Gastroesophageal sphincter (tissue), 4 donors: ENCODE data around the gene SELENOK. TPM values are rescaled to one million over a fixed set of nuclear protein-coding genes. Genes with fewer than 3 reads are reported as not detected.
A peak's percentile ranks its signal among the peaks of the same experiment; 100 is the strongest.
"Not testable (repeated sequence)": the region's sequence is repeated elsewhere in the genome, so short reads cannot be mapped to it uniquely, and the experiment has no call there.

Source experiments
- ATAC-seq: fragments of 150-250 bp; one replicate; pipeline ENCODE4 v1.9.1; 2016; ENCODE audit warnings: mild to moderate bottlenecking, moderate library complexity
- H3K27ac ChIP-seq, 4 donors: fragments of 200-600 bp; sonication (generic) in 3 of 4; 1 replicate in 3 of 4; 2 replicates in 1 of 4; pipeline ENCODE4 v1.5.1; 2016 to 2019
- H3K27me3 ChIP-seq: fragments of 200-600 bp; sonication (generic); one replicate; pipeline ENCODE4 v1.5.1; 2019
- H3K36me3 ChIP-seq, 2 donors: fragments of 200-600 bp; sonication (generic); one replicate each; pipeline ENCODE4 v1.5.1; 2019; ENCODE audit warnings: control low read depth in 1 of 2
- H3K4me1 ChIP-seq, 3 donors: fragments of 200-600 bp; sonication (generic); 1 replicate in 2 of 3; 2 replicates in 1 of 3; pipeline ENCODE4 v1.5.1; 2016 to 2019; ENCODE audit warnings: control low read depth in 2 of 3
- H3K4me3 ChIP-seq, 2 donors: fragments of 200-600 bp; sonication (generic); one replicate each; pipeline ENCODE4 v1.5.1; 2019; ENCODE audit warnings: mild to moderate bottlenecking in 1 of 2, moderate library complexity in 1 of 2
- H3K9me3 ChIP-seq, 3 donors: fragments of 200-600 bp; sonication (generic); one replicate each; pipeline ENCODE4 v1.5.1; 2017 to 2019; ENCODE audit warnings: control low read depth in 2 of 3
- EP300 ChIP-seq: sonication (generic); formaldehyde crosslinking; IDR thresholded peaks from one replicate; pipeline ENCODE4 v1.6.1; 2017; ENCODE audit warnings: antibody characterized with exemption, mild to moderate bottlenecking
- POLR2A ChIP-seq, 2 donors: fragments of 450-650 bp; IDR thresholded peaks; one replicate each; pipeline ENCODE4 v1.6.1; 2017; ENCODE audit warnings: antibody characterized with exemption in 2 of 2, mild to moderate bottlenecking in 2 of 2, moderate library complexity in 1 of 2
- POLR2AphosphoS5 ChIP-seq: sonication (generic); formaldehyde crosslinking; IDR thresholded peaks from one replicate; pipeline ENCODE4 v1.6.1; 2017; ENCODE audit warnings: antibody characterized with exemption
- WGBS, 2 donors: methylation state at CpG; one replicate each; pipeline ENCODE4 v1.1.5; 2018; ENCODE audit warnings: low coverage in 1 of 2; 5-methylcytosine and 5-hydroxymethylcytosine counted together
- total RNA-seq, 4 donors: library from RNA; depleted of rRNA; stranded (reverse); fragments of >200 nt; gene quantifications; one replicate each; pipeline ENCODE4 v1.1.0, GENCODE V29; 2016
- TF ChIP-seq, protein P1 (sequence below), 4 experiments: fragments of 200-600 bp in 2 of 4; fragments of 450-650 bp in 2 of 4; sonication (generic) in 1 of 4; IDR thresholded peaks; one replicate each; pipeline ENCODE4 v1.5.1; 2017 to 2019; ENCODE audit warnings: antibody characterized with exemption in 4 of 4, mild to moderate bottlenecking in 2 of 4, moderate library complexity in 2 of 4

The SELENOK gene
- total RNA-seq, 4 donors from 2014 or later: 42.2 to 76.7 (median 63.4) TPM

DNA sequence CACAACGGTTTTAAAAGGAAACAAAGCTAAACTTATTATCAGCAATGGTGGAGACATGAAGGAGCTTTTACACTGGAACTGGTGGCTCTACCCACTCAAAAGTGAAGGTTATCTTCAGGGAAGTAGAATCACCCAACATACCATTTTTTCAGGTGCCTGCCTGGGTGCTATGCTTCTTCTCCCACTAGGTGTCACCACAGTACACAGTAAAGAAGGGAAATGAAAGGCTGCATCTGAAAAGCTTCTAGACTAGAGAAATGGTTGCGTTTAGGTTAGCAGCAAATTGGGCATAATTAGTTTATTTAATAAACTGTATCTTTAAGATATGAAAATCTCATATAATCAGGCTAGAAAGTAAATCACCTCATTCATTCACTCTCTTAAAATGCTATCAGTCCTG, 47.0 kb upstream of the SELENOK start:
- 6% methylated on average over 2 of the region's 2 CpGs for WGBS, 2 donors
- no peaks in the 10 kb centered on the region for H3K36me3 ChIP-seq
- no peak overlapping the region for H3K4me3 ChIP-seq
- TF ChIP-seq, protein P1, sequence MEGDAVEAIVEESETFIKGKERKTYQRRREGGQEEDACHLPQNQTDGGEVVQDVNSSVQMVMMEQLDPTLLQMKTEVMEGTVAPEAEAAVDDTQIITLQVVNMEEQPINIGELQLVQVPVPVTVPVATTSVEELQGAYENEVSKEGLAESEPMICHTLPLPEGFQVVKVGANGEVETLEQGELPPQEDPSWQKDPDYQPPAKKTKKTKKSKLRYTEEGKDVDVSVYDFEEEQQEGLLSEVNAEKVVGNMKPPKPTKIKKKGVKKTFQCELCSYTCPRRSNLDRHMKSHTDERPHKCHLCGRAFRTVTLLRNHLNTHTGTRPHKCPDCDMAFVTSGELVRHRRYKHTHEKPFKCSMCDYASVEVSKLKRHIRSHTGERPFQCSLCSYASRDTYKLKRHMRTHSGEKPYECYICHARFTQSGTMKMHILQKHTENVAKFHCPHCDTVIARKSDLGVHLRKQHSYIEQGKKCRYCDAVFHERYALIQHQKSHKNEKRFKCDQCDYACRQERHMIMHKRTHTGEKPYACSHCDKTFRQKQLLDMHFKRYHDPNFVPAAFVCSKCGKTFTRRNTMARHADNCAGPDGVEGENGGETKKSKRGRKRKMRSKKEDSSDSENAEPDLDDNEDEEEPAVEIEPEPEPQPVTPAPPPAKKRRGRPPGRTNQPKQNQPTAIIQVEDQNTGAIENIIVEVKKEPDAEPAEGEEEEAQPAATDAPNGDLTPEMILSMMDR (IDR thresholded peaks at IDR 0.05): peak; percentile 63 to 78 (median 67)
- TF ChIP-seq POLR2AphosphoS5: no peak
- ATAC-seq: no peak
- H3K4me1 ChIP-seq: no peaks in the 10 kb centered on the region
- peaks cover 17% of the 10 kb centered on the region for H3K27me3 ChIP-seq
- peaks cover 0 to 24% (median 0%) of the 10 kb centered on the region in 3 donors for H3K9me3 ChIP-seq
- H3K27ac ChIP-seq: no peak overlapping the region

DNA sequence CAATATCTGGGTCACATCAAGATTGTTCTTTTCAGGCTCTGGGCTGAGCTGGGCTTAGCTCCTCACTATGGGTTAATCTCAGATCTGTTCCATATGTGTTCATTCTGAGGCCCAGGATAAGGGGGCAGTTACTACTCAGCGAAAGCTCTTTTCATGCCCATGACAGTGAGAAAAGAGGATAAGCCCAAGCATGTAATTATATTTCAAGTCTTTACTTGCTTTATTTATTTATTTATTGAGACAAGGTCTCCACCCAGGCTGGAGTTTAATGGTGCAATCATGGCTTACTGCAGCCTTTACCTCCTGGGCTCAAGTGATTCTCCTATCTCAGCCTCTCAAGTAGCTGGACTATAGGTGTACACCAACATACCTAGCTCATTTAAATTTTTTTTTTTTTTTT, 44.7 kb upstream of the SELENOK start:
- H3K27me3 ChIP-seq: peaks cover 27% of the 10 kb centered on the region
- 70% methylated on average over 1 of the region's 1 CpG; no CpG with 5 or more reads in 1 of the 2 donors for WGBS, 2 donors
- H3K9me3 ChIP-seq: peaks cover 0 to 24% (median 0%) of the 10 kb centered on the region in 3 donors
- no peaks in the 10 kb centered on the region for H3K4me1 ChIP-seq
- H3K27ac ChIP-seq: no peak overlapping the region
- TF ChIP-seq POLR2A (IDR thresholded peaks at IDR 0.05) (no peak), POLR2AphosphoS5 (no peak), EP300 (no peak)
- TF ChIP-seq, protein P1 (IDR thresholded peaks at IDR 0.05): no peak
- H3K36me3 ChIP-seq: no peaks in the 10 kb centered on the region
- H3K4me3 ChIP-seq: no peak overlapping the region
- no peak for ATAC-seq

DNA sequence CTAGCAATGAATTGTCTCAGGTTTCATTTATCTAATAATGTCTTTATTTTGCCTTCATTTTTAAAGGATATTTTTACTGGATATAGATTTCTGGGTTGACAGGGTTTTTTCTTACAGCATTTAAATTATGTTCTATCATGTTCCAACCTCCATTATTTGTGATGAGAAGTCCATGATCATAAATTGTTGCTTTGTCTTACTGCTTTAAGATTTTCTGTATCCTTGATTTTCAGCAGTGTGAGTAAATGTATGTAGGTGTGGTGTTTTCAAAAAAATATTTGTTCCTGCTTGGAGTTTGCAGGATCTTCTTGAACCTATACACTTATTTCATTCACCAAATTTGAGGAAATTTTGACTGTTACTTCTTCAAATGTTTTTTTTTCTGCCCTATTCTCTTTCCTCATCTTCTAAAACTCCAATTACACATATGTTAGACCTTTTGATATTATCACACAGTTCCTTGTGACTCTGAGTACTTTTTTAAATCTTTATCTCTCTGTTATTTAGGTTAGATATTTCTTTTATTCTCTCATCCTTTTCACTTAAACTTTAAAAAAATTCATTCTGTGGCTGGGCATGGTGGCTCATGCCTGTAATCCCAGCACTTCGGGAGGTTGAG, 43.7 kb upstream of the SELENOK start:
- H3K9me3 ChIP-seq: peaks cover 0 to 24% (median 0%) of the 10 kb centered on the region in 3 donors
- peaks cover 30% of the 10 kb centered on the region for H3K27me3 ChIP-seq
- ATAC-seq: no peak
- WGBS, 2 donors: no CpG with 5 or more reads among the region's 1 CpG
- H3K27ac ChIP-seq: no peak overlapping the region
- no peaks in the 10 kb centered on the region for H3K4me1 ChIP-seq
- TF ChIP-seq, protein P1 (IDR thresholded peaks at IDR 0.05): no peak
- TF ChIP-seq POLR2A (IDR thresholded peaks at IDR 0.05) (no peak), EP300 (no peak), POLR2AphosphoS5 (no peak)
- H3K4me3 ChIP-seq: no peak overlapping the region
- no peaks in the 10 kb centered on the region for H3K36me3 ChIP-seq

DNA sequence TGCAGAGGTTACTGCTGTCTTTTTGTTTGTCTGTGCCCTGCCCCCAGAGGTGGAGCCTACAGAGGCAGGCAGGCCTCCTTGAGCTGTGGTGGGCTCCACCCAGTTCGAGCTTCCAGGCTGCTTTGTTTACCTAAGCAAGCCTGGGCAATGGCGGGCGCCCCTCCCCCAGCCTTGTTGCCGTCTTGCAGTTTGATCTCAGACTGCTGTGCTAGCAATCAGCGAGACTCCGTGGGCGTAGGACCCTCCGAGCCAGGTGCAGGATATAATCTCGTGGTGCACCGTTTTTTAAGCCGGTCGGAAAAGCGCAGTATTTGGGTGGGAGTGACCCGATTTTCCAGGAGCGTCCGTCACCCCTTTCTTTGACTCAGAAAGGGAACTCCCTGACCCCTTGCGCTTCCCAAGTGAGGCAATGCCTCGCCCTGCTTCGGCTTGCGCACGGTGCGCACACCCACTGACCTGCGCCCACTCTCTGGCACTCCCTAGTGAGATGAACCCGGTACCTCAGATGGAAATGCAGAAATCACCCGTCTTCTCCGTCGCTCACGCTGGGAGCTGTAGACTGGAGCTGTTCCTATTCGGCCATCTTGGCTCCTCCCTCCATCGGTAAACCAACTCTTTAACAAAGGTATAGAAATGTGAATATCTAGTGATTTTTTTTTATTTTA, 35.7 kb upstream of the SELENOK start:
- 90 to 92% methylated on average over 13 to 14 of the region's 30 CpGs for WGBS, 2 donors
- not testable (repeated sequence) for H3K27ac ChIP-seq, H3K9me3 ChIP-seq, H3K36me3 ChIP-seq, H3K4me1 ChIP-seq, H3K4me3 ChIP-seq, ATAC-seq
- H3K27me3 ChIP-seq: peaks cover 22% of the 10 kb centered on the region

DNA sequence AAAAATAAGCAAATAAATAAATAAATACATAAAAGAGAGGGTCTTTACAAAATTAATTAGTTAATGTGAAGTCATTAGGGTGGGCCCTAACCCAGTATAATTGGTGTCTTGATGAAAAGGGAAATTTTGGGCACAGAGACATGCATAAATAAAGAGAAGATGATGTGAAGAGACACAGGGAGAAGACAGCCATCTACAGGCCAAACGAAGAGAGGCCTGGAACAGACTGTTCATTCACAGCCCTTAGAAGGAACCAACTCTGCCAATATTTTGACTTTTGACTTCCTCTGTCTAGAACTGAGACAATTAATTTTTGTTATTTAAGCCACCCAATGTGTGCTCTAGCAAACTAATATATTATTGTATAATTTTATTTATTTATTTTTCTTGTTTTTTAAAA, 29.6 kb upstream of the SELENOK start:
- peaks cover 0 to 24% (median 0%) of the 10 kb centered on the region in 3 donors for H3K9me3 ChIP-seq
- ATAC-seq: no peak
- H3K36me3 ChIP-seq: no peaks in the 10 kb centered on the region
- H3K4me3 ChIP-seq: no peak overlapping the region
- H3K4me1 ChIP-seq: no peaks in the 10 kb centered on the region
- no peak overlapping the region for H3K27ac ChIP-seq
- WGBS, 2 donors: 45 to 46% methylated on average over 1 of the region's 1 CpG
- no peak for TF ChIP-seq EP300
- TF ChIP-seq POLR2A (IDR thresholded peaks at IDR 0.05): no peak
- no peak for TF ChIP-seq POLR2AphosphoS5
- TF ChIP-seq, protein P1 (IDR thresholded peaks at IDR 0.05): no peak
- peaks cover 27% of the 10 kb centered on the region for H3K27me3 ChIP-seq
